Measurements from ENCODE around the gene P2RX7.

Gene P2RX7

GRCh38 chr12:121209221-121209620 is 76.5 kb downstream of the P2RX7 start:
- TF ChIP-seq FOXM1 (IDR thresholded peaks at IDR 0.05; ENCODE audit: borderline replicate concordance, low read depth) (no peak), CEBPB (IDR thresholded peaks at IDR 0.05) (no peak), CREB1 (IDR thresholded peaks at IDR 0.05; ENCODE audit: low read depth) (no peak), ZBTB7A (IDR thresholded peaks at IDR 0.05; ENCODE audit: low read depth) (no peak), TCF12 (IDR thresholded peaks at IDR 0.05; ENCODE audit: low read depth) (no peak), NFIC (IDR thresholded peaks at IDR 0.05) (no peak), EP300 (IDR thresholded peaks at IDR 0.05; ENCODE audit: borderline replicate concordance) (no peak), TEAD4 (IDR thresholded peaks at IDR 0.05) (no peak), USF1 (IDR thresholded peaks at IDR 0.05) (no peak), REST (IDR thresholded peaks at IDR 0.05; ENCODE audit: low read depth) (no peak), TAF1 (IDR thresholded peaks at IDR 0.05; ENCODE audit: low read depth) (no peak), YY1 (IDR thresholded peaks at IDR 0.05; ENCODE audit: low read depth) (no peak), RAD21 (IDR thresholded peaks at IDR 0.05; ENCODE audit: low read depth) (no peak), EGR1 (IDR thresholded peaks at IDR 0.05) (no peak)
- TF ChIP-seq, protein P1, sequence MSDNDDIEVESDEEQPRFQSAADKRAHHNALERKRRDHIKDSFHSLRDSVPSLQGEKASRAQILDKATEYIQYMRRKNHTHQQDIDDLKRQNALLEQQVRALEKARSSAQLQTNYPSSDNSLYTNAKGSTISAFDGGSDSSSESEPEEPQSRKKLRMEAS (IDR thresholded peaks at IDR 0.05) = no peak

DNA sequence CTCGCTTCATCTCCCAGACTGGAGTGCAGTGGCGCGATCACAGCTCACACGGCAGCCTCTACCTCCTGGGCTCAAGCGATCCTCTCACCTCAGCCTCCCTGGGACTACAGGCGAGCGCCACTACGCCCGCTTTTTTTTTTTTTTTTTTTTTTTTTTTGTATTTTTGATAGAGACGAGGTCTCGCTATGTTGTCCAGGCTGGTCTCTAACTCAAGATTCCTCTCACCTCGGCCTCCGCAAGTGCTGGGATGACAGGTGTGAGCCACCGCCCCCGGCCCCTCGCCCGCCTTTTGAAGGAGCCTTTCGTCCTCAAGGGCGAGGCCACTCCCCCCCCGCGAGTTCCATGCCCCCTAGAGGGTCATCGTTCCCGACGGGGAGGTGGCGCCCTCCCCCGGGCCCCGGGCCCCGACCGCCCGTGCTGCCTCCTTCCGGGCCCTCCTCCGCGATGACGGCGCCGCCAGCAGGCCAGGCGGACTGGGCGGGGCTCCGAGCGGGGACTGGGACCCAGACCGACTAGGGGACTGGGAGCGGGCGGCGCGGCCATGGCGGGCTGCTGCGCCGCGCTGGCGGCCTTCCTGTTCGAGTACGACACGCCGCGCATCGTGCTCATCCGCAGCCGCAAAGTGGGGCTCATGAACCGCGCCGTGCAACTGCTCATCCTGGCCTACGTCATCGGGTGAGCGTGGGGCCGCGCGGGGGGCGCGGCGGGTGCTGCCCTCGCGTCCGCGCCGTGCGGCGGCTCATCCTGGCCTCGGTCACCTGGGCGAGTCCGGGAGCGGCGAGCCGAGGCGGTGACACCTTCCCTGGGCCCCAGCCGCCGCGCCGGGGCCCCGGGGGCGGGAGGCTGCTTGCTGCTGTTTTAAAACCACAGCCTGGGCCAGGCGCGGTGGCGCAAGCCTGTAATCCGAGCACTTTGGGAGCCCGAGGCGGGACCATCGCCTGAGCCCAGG is 77.2 kb downstream of the P2RX7 start, which contains the start of gene P2RX4:
Gene P2RX4, plus strand, starts transcription at position 506 of the 949 bp plus-strand sequence. Its CDS starts 36 bp downstream, at position 542.
- TF ChIP-seq, protein P1 (IDR thresholded peaks at IDR 0.05) = peak; percentile 72
- TF ChIP-seq TCF12 (IDR thresholded peaks at IDR 0.05; ENCODE audit: low read depth) (no peak), FOXM1 (IDR thresholded peaks at IDR 0.05; ENCODE audit: borderline replicate concordance, low read depth) (no peak), TEAD4 (IDR thresholded peaks at IDR 0.05) (peak; percentile 20; the same call in 1 of the 2 replicates), YY1 (IDR thresholded peaks at IDR 0.05; ENCODE audit: low read depth) (peak; percentile 84), CEBPB (IDR thresholded peaks at IDR 0.05) (peak; percentile 54; the same call in 1 of the 2 replicates), TAF1 (IDR thresholded peaks at IDR 0.05; ENCODE audit: low read depth) (peak; percentile 64; the same call in 1 of the 2 replicates), USF1 (IDR thresholded peaks at IDR 0.05) (peak; percentile 29; the same call in 1 of the 2 replicates)

GRCh38 chr12:121212875-121213274 is 80.2 kb downstream of the P2RX7 start:
- TF ChIP-seq CREB1 (IDR thresholded peaks at IDR 0.05; ENCODE audit: low read depth) (no peak), TCF12 (IDR thresholded peaks at IDR 0.05; ENCODE audit: low read depth) (no peak), EGR1 (IDR thresholded peaks at IDR 0.05) (no peak), FOXM1 (IDR thresholded peaks at IDR 0.05; ENCODE audit: borderline replicate concordance, low read depth) (no peak), CEBPB (IDR thresholded peaks at IDR 0.05) (no peak), NFIC (IDR thresholded peaks at IDR 0.05) (no peak)
- TF ChIP-seq, protein P1 (IDR thresholded peaks at IDR 0.05) = no peak

GRCh38 chr12:121214166-121214777 is 81.6 kb downstream of the P2RX7 start:
- no peak for TF ChIP-seq ZBTB7A (IDR thresholded peaks at IDR 0.05; ENCODE audit: low read depth)
- no peak for TF ChIP-seq TCF12 (IDR thresholded peaks at IDR 0.05; ENCODE audit: low read depth)
- no peak for TF ChIP-seq TAF1 (IDR thresholded peaks at IDR 0.05; ENCODE audit: low read depth)
- no peak for TF ChIP-seq CREB1 (IDR thresholded peaks at IDR 0.05; ENCODE audit: low read depth)

GRCh38 chr12:121214855-121215745 is 82.4 kb downstream of the P2RX7 start:
- TF ChIP-seq REST (IDR thresholded peaks at IDR 0.05; ENCODE audit: low read depth) (no peak), TEAD4 (IDR thresholded peaks at IDR 0.05) (no peak), CEBPB (IDR thresholded peaks at IDR 0.05) (no peak)
